ENCODE data around the gene MAGI2.
A peak's percentile ranks its signal among the peaks of the same experiment; 100 is the strongest.
"Not testable (repeated sequence)": the region's sequence is repeated elsewhere in the genome, so short reads cannot be mapped to it uniquely, and the experiment has no call there.

Gene MAGI2

GRCh38 chr7:79451580-79451979, 1.9 kb downstream of the MAGI2 start:
- H3K27me3 ChIP-seq (replicated peaks): no peaks in the 10 kb centered on the region
- H3K36me3 ChIP-seq (replicated peaks): no peaks in the 10 kb centered on the region
- no peak for DNase-seq
- peak overlapping the region; percentile 81 for H3K4me3 ChIP-seq (ENCODE audit: low read depth, low read length)
- peak overlapping the region; percentile 87 for H3K27ac ChIP-seq
- TF ChIP-seq CTCF (IDR thresholded peaks at IDR 0.05; ENCODE audit: low read depth, low read length, missing control alignments): no peak
- in situ Hi-C loops (cut with HindIII; ENCODE audit: low pct_ligation_motif_present, low sequenced_read_pairs): no loop called here

GRCh38 chr7:79442766-79443165, 10.7 kb downstream of the MAGI2 start:
- H3K27me3 ChIP-seq (replicated peaks); H3K27ac ChIP-seq; H3K4me3 ChIP-seq (ENCODE audit: low read depth, low read length); H3K36me3 ChIP-seq (replicated peaks); in situ Hi-C loops (cut with HindIII; ENCODE audit: low pct_ligation_motif_present, low sequenced_read_pairs): not testable (repeated sequence)
- DNase-seq: peak; percentile 22

- no peaks in the 10 kb centered on the region for H3K36me3 ChIP-seq (replicated peaks)
- no peak overlapping the region for H3K27ac ChIP-seq
- no peak for TF ChIP-seq CTCF (IDR thresholded peaks at IDR 0.05; ENCODE audit: low read depth, low read length, missing control alignments)
- H3K27me3 ChIP-seq (replicated peaks): no peaks in the 10 kb centered on the region
- DNase-seq: no peak
- no peak overlapping the region for H3K4me3 ChIP-seq (ENCODE audit: low read depth, low read length)
- in situ Hi-C loops (cut with HindIII; ENCODE audit: low pct_ligation_motif_present, low sequenced_read_pairs): no loop called here
These were observed 17.1 kb downstream of the MAGI2 start for GRCh38 chr7:79436378-79436777.

- no peaks in the 10 kb centered on the region for H3K36me3 ChIP-seq (replicated peaks)
- no peak for TF ChIP-seq CTCF (IDR thresholded peaks at IDR 0.05; ENCODE audit: low read depth, low read length, missing control alignments)
- in situ Hi-C loops (cut with HindIII; ENCODE audit: low pct_ligation_motif_present, low sequenced_read_pairs): no loop called here
- peak overlapping the region; percentile 58 for H3K27ac ChIP-seq
- peak; percentile 24 for DNase-seq
- H3K4me3 ChIP-seq (ENCODE audit: low read depth, low read length): no peak overlapping the region
- H3K27me3 ChIP-seq (replicated peaks): no peaks in the 10 kb centered on the region
These were observed 18.6 kb downstream of the MAGI2 start for GRCh38 chr7:79434867-79435266.

GRCh38 chr7:79434098-79434497, 19.4 kb downstream of the MAGI2 start:
- no peak for TF ChIP-seq CTCF (IDR thresholded peaks at IDR 0.05; ENCODE audit: low read depth, low read length, missing control alignments)
- in situ Hi-C loops (cut with HindIII; ENCODE audit: low pct_ligation_motif_present, low sequenced_read_pairs): no loop called here
- H3K4me3 ChIP-seq (ENCODE audit: low read depth, low read length): no peak overlapping the region
- peak; percentile 70 for DNase-seq
- H3K27me3 ChIP-seq (replicated peaks): no peaks in the 10 kb centered on the region
- peak overlapping the region; percentile 58 for H3K27ac ChIP-seq
- H3K36me3 ChIP-seq (replicated peaks): no peaks in the 10 kb centered on the region

GRCh38 chr7:79430391-79430790, 23.1 kb downstream of the MAGI2 start:
- Histone ChIP-seq H3K27ac (no peak overlapping the region), H3K4me3 (ENCODE audit: low read depth, low read length) (no peak overlapping the region), H3K27me3 (replicated peaks) (no peaks in the 10 kb centered on the region), H3K36me3 (replicated peaks) (no peaks in the 10 kb centered on the region)
- in situ Hi-C loops (cut with HindIII; ENCODE audit: low pct_ligation_motif_present, low sequenced_read_pairs): no loop called here
- TF ChIP-seq CTCF (IDR thresholded peaks at IDR 0.05; ENCODE audit: low read depth, low read length, missing control alignments): no peak
- DNase-seq: no peak
